IgD-negative memory B cell (primary cell): ENCODE measurements around the gene ARL8A. TPM values are rescaled to one million over a fixed set of nuclear protein-coding genes. Genes with fewer than 3 reads are reported as not detected.

Source experiments
- H3K27ac Mint-ChIP-seq, 3 donors: one replicate each; pipeline ENCODE4 v1.8.0; 2020 to 2022; ENCODE audit warnings: mild to moderate bottlenecking in 3 of 3, mixed read lengths in 3 of 3, moderate library complexity in 1 of 3
- H3K27me3 Mint-ChIP-seq: one replicate; pipeline ENCODE4 v1.8.0; 2021; ENCODE audit warnings: mixed read lengths
- H3K36me3 Mint-ChIP-seq: one replicate; pipeline ENCODE4 v1.8.0; 2020; ENCODE audit warnings: mild to moderate bottlenecking, mixed read lengths
- H3K4me1 Mint-ChIP-seq, 3 donors: one replicate each; pipeline ENCODE4 v1.8.0; 2020 to 2022; ENCODE audit warnings: mixed read lengths in 3 of 3, mild to moderate bottlenecking in 1 of 3
- H3K4me3 Mint-ChIP-seq, 4 donors: one replicate each; pipeline ENCODE4 v1.8.0; 2020 to 2022; ENCODE audit warnings: mild to moderate bottlenecking in 4 of 4, mixed read lengths in 4 of 4, moderate library complexity in 3 of 4
- H3K9me3 Mint-ChIP-seq, 3 donors: one replicate each; pipeline ENCODE4 v1.8.0; 2020 to 2021; ENCODE audit warnings: mixed read lengths in 3 of 3, mild to moderate bottlenecking in 1 of 3
- polyA plus RNA-seq: library from polyadenylated mRNA; unstranded; fragments of 300-500 nt; fragmentation: Illumina TruSeq; gene quantifications from one replicate; pipeline ENCODE4 v1.2.3, GENCODE V29; 2021

The ARL8A gene
- polyA plus RNA-seq, 1 donor from 2014 or later: 17.3 TPM

- Mint-ChIP-seq H3K27ac (peak overlapping the region; percentile 23 to 95 (median 66)), H3K36me3 (no peaks in the 10 kb centered on the region), H3K4me1 (peaks cover 37 to 51% (median 42%) of the 10 kb centered on the region in 3 donors), H3K27me3 (peaks cover 1% of the 10 kb centered on the region), H3K4me3 (peak overlapping the region; percentile 24 to 85 (median 58)), H3K9me3 (no peaks in the 10 kb centered on the region)
These were observed 19.9 kb upstream of the ARL8A start for GRCh38 chr1:202164271-202165037.

DNA sequence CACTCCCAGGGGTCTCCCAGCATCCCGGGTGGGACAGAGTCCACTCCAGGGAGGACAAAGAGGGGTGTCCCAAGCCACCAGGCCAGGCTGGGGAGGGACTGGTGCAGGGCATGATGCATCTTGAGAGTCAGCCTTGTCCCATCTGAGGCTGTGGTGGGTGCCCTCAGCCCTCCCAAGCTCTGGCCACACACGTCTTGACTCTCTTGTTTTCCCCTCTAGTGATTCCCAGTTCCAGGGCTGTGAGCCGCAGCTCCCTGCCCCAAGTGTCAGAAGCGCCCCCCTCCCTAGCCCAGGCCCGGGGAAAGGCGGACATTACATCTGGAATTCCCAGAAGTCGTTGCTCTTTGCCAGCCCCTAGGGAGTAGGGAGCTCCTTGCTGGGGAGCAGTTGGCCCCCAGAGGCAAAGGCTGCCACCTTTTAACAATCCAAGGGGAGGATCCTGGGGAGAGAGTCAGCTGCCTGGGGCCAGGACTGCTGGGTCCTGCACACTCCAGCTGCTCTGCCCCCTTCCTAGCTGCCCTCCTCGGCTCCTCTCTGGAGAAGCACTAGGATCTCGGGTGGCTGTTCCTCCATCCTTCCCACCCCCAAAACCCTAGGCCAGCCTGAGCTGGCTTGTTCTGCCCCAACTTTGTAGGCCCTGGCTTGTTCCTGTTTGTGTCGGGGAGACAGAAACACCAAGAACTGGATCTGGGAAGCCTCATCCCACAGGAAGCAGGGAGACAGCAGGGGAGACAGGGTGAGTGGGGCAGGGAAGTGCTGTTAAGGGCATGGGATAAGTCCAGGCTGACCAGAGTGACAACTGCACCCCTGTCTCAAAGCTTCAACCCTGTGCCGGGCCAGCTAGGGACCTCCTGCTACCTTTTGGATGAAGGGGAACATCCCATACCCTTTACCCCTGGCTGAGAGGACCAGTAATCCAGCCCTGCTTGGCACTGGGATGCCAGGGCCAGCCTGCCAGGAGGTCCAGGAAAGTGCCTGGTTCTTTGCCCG, 19.0 kb upstream of the ARL8A start:
- Mint-ChIP-seq H3K9me3 (no peaks in the 10 kb centered on the region), H3K27ac (peak overlapping the region in 2 of 3 donors; percentile 95 to 99), H3K4me1 (peaks cover 46 to 60% (median 48%) of the 10 kb centered on the region in 3 donors), H3K36me3 (no peaks in the 10 kb centered on the region), H3K4me3 (peak overlapping the region in 3 of 4 donors; percentile 24 to 92 (median 81)), H3K27me3 (peaks cover 1% of the 10 kb centered on the region)

DNA sequence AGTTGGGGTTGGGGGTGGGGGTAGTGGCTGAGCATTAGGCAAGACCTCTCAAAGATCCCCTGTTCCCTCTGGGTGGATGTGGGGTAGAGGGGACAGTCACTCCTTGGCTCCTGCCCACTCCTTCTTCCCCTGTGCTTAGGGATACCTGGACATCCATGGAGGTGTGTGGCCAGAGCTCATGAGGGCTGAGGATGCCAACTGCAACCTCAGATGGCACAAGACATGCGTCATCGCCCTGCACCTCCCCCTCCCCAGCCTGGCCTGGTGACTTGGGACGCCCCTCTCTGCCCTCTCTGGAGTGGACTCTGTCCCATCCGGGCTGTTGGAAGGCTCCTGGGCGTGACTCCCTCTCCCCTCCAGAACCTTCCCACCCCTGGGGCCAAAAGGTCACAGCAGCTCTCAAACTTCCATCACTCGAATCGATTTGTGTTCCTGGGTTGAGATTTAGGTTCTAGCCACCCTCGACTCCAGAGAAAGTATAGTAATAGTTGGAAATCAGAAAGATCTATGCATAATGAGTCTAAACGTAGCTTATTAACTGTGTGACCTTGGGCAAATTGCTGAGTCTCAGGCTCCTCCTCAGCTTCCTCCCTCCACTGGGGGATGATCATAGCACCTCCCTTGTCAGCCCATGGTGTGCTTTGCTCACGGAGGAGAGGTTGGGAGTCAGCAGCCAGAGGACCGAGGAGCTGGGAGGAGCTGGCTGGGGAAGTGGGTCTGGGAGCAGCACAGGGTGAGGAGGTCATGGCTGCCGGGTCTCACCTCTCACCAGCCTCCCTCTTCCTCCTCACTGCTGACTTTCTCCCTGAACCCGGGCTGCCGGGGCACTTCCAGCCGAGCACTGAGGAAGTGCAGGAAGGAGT, 18.1 kb upstream of the ARL8A start:
- peak overlapping the region in 3 of 4 donors; percentile 92 to 96 (median 92) for H3K4me3 Mint-ChIP-seq
- H3K4me1 Mint-ChIP-seq: peaks cover 47 to 60% (median 48%) of the 10 kb centered on the region in 3 donors
- peak overlapping the region in 2 of 3 donors; percentile 76 to 99 for H3K27ac Mint-ChIP-seq
- no peaks in the 10 kb centered on the region for H3K9me3 Mint-ChIP-seq
- peaks cover 1% of the 10 kb centered on the region for H3K27me3 Mint-ChIP-seq
- H3K36me3 Mint-ChIP-seq: no peaks in the 10 kb centered on the region

- Mint-ChIP-seq H3K9me3 (no peaks in the 10 kb centered on the region), H3K36me3 (no peaks in the 10 kb centered on the region), H3K4me1 (peaks cover 47 to 60% (median 48%) of the 10 kb centered on the region in 3 donors), H3K27ac (peak overlapping the region in 1 of 3 donors; percentile 99), H3K4me3 (peak overlapping the region in 3 of 4 donors; percentile 92 to 96 (median 92)), H3K27me3 (peaks cover 1% of the 10 kb centered on the region)
These were observed 17.5 kb upstream of the ARL8A start for GRCh38 chr1:202162047-202162417.

DNA sequence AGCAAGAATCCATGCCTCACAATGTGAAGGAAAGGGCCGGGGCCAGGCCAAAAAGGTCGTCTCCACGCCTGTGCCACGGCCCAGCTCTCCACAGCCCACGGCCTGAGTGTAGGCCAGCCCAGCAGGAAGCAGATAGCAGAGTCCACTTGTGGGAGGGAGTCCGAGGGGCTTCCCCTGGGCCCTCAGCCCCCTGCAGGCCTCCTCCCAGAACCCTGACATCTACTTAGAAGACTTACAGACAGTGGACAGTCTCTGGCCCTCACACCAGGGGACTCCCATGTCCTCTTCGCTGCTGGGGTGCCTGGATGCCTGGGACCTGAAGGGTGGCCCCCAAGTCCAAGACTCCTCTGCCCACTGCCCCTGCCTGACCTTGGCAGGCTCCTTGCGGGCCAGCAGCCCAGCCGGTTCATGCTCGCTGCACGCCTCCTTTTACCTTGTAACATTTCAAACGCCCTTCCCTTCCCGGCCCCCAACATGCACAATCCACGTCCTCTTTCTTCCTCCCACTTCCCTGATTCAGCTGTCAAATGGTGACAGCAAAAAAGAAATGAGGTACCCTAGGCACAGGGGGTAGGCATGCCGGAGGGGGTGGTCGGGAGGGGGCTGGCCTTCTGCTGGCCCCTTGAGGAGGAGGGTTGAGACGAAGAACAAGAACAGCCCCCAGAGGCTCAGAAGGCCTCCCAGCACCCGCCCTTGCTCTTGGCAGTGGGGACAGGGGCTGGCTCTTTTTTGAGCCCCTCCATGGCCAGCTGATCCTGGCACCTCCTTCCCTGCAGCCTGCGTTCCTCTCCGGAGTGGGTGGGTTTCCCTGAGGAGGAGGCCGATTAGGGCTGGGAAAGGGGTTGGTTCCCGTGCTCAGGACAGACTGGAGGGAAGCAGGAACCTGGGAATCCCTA, 16.9 kb upstream of the ARL8A start:
- Mint-ChIP-seq H3K27me3 (peaks cover 1% of the 10 kb centered on the region), H3K4me3 (peak overlapping the region; percentile 87 to 96 (median 94)), H3K27ac (peak overlapping the region in 2 of 3 donors; percentile 96 to 99), H3K36me3 (no peaks in the 10 kb centered on the region), H3K4me1 (peaks cover 47 to 61% (median 48%) of the 10 kb centered on the region in 3 donors), H3K9me3 (no peaks in the 10 kb centered on the region)

- H3K4me1 Mint-ChIP-seq: peaks cover 49 to 68% (median 54%) of the 10 kb centered on the region in 3 donors
- H3K4me3 Mint-ChIP-seq: peak within 1 kb of the TSS; percentile 87 to 96 (median 94)
- peaks cover 1% of the 10 kb centered on the region for H3K27me3 Mint-ChIP-seq
- no peaks in the 10 kb centered on the region for H3K9me3 Mint-ChIP-seq
- no peaks in the 10 kb centered on the region for H3K36me3 Mint-ChIP-seq
- H3K27ac Mint-ChIP-seq: peak within 1 kb of the TSS; percentile 92 to 99 (median 96)
These were observed 15.9 kb upstream of the ARL8A start, which contains the start of gene PTPN7 for GRCh38 chr1:202160377-202160940. PTPN7 (minus strand) TSS chr1:202160602; CDS start chr1:202159402, 1,200 bp downstream.

GRCh38 chr1:202159534-202160371, 15.2 kb upstream of the ARL8A start:
- peaks cover 51 to 65% (median 52%) of the 10 kb centered on the region in 3 donors for H3K4me1 Mint-ChIP-seq
- H3K27ac Mint-ChIP-seq: peak overlapping the region; percentile 92 to 99 (median 96)
- peak overlapping the region; percentile 87 to 96 (median 94) for H3K4me3 Mint-ChIP-seq
- H3K27me3 Mint-ChIP-seq: peaks cover 1% of the 10 kb centered on the region
- no peaks in the 10 kb centered on the region for H3K36me3 Mint-ChIP-seq
- H3K9me3 Mint-ChIP-seq: no peaks in the 10 kb centered on the region

DNA sequence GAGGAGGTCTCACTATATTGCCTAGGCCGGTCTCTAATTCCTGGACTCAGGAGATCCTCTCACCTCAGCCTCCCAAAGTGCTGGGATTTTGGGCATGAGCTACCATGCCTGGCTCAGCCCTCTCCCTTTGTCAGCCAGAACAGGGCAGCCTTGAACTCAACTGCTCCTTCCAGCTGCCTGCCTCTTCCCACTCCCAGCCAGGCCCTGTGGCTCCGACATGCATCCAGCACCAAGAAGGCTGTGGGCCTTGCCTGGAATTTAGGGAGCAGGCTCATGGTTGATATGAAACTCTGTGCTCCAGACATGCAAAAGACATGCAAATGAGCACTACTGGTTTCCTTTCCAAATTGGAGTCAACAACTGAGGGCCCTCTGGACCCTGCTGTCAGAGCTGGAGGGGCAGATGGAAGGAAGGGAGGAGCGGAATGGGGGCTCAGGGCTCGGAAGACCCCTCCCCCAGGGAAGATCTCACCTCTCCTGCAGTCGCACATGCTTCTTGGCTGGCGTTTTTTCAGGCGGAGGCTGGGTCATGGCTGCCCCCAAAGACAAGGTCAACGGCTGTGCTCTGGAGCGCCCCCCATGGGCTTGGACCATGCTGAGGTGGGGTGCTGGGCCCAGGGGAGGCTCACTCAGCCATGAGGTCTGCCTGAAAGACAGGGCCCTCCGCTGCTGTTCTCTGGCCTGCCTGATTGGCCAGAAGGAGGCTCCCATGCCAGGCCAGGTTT, 14.4 kb upstream of the ARL8A start:
- Mint-ChIP-seq H3K36me3 (no peaks in the 10 kb centered on the region), H3K27me3 (no peaks in the 10 kb centered on the region), H3K9me3 (no peaks in the 10 kb centered on the region), H3K4me3 (peak overlapping the region; percentile 87 to 96 (median 94)), H3K4me1 (peaks cover 44 to 59% (median 47%) of the 10 kb centered on the region in 3 donors), H3K27ac (peak overlapping the region; percentile 81 to 99 (median 96))

- Mint-ChIP-seq H3K27ac (peak overlapping the region in 2 of 3 donors; percentile 96 to 99), H3K36me3 (peaks cover 2% of the 10 kb centered on the region), H3K9me3 (no peaks in the 10 kb centered on the region), H3K4me3 (peak overlapping the region in 2 of 4 donors; percentile 37 to 92), H3K27me3 (no peaks in the 10 kb centered on the region), H3K4me1 (peaks cover 41 to 53% (median 41%) of the 10 kb centered on the region in 3 donors)
These were observed 13.4 kb upstream of the ARL8A start for GRCh38 chr1:202157945-202158344.

- Mint-ChIP-seq H3K9me3 (no peaks in the 10 kb centered on the region), H3K27ac (peak overlapping the region in 1 of 3 donors; percentile 80), H3K4me1 (peaks cover 31 to 43% (median 32%) of the 10 kb centered on the region in 3 donors), H3K27me3 (no peaks in the 10 kb centered on the region), H3K36me3 (peaks cover 4% of the 10 kb centered on the region), H3K4me3 (peak overlapping the region in 1 of 4 donors; percentile 60)
These were observed 12.1 kb upstream of the ARL8A start for GRCh38 chr1:202156590-202156989.

GRCh38 chr1:202155478-202156021, 11.0 kb upstream of the ARL8A start:
- peak overlapping the region in 1 of 3 donors; percentile 18 for H3K27ac Mint-ChIP-seq

More at GRCh38 chr1:202155478-202156021, 11.0 kb upstream of the ARL8A start:
- Mint-ChIP-seq H3K36me3 (peaks cover 4% of the 10 kb centered on the region), H3K4me3 (peak overlapping the region in 1 of 4 donors; percentile 60), H3K27me3 (no peaks in the 10 kb centered on the region), H3K9me3 (no peaks in the 10 kb centered on the region), H3K4me1 (peaks cover 21 to 34% (median 23%) of the 10 kb centered on the region in 3 donors)
